SH-SY5Y (cell line): ENCODE measurements around the gene DCK.

Experiments used
- GATA2 ChIP-seq: IDR thresholded peaks from 2 replicates; pipeline ENCODE4 v1.6.1; 2011; ENCODE audit warnings: mild to moderate bottlenecking, low read depth, low read length
- GATA3 ChIP-seq: IDR thresholded peaks from 2 replicates; pipeline ENCODE4 v1.6.1; 2011; ENCODE audit warnings: low read depth, mild to moderate bottlenecking, low read length, moderate library complexity

DNA sequence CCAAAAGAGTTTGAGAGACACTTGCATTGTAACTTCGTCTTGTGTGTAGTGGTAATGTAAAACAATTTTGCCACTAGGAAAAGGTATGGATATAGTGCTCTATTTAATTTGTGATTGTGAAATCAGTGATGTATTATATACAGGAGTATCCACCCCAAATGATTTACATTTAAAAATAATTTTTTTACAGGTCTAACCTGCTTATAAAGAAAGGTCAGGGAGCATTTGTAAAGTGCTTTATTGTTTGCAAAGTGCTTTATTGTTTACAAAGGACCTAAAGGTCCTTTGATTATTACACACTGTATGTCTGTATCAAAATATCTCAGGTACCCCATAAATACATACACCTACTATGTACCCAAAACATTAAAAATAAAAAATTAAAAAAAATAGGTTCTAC lies 70.3 kb downstream of the DCK start:
- no peak for TF ChIP-seq GATA2
- TF ChIP-seq GATA3, result no peak
